LNCaP clone FGC (cell line): Measurements from ENCODE around the gene CUEDC1.
A peak's percentile ranks its signal among the peaks of the same experiment; 100 is the strongest.

ENCODE experiments used
- DNase-seq: peaks from one replicate; pipeline ENCODE4 v3.0.0-alpha.2; 2011; ENCODE audit warnings: low read depth
- H3K4me3 ChIP-seq: 2 replicates; pipeline ENCODE4 v1.5.1; 2011; ENCODE audit warnings: mild to moderate bottlenecking, low read depth, low read length, control low read depth
- CTCF ChIP-seq: IDR thresholded peaks from 2 replicates; pipeline ENCODE4 v1.5.1; 2012; ENCODE audit warnings: mild to moderate bottlenecking; ENCODE audit not compliant: control insufficient read depth, insufficient read depth; ENCODE audit errors: extremely low read depth

CUEDC1 gene

GRCh38 chr17:57899822-57900221 is 55.4 kb downstream of the CUEDC1 start:
- TF ChIP-seq CTCF, result no peak
- H3K4me3 ChIP-seq, result no peak overlapping the region
- DNase-seq, result peak; percentile 67

GRCh38 chr17:57899391-57899790 is 55.8 kb downstream of the CUEDC1 start:
- no peak for TF ChIP-seq CTCF

DNA sequence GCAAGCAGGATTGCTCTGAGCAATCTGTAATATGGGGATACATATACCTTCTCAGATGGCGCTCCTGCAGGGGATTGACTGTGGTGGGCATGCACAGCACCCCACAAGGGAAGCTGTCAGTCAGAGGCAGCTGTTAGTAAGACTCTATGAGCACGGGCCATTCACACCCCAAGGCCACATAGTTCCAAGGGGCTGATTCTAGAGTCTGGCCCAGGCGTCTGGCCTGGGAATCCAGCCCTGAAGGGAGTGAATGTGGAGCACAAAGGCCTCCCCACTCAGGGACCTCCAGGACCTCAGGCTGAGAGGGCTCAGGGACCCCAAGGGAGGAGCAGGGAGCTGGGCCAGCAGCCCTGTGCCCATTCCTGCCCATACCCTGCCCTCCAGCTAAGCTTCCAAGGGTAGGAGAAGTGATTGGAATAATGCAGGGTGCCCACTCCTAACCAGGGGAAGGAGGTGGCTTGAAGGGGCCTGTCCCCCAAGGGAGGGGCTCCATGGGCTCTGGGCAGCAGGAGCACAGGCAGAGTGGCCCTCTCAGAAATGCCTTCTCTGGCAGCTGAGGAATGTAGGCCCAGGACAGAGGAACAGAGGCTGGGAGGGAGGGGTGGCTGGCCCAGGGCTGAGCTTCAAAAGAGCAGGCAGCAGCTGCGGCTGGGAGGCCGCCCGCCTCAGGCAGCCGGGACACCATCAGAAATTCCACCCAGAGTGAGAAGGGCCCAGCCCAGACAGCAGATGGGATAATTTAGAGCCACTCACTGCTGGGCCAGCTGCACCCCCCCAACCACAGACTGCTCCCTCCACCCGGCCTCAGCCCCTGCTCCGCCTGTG is 56.5 kb downstream of the CUEDC1 start:
- H3K4me3 ChIP-seq, result no peak overlapping the region
- no peak for TF ChIP-seq CTCF
- no peak for DNase-seq

More at GRCh38 chr17:57899391-57899790, 55.8 kb downstream of the CUEDC1 start:
- no peak for DNase-seq
- H3K4me3 ChIP-seq, result no peak overlapping the region

- no peak overlapping the region for H3K4me3 ChIP-seq
- TF ChIP-seq CTCF, result no peak
- no peak for DNase-seq
Measured at GRCh38 chr17:57895382-57896060, 59.7 kb downstream of the CUEDC1 start.

DNA sequence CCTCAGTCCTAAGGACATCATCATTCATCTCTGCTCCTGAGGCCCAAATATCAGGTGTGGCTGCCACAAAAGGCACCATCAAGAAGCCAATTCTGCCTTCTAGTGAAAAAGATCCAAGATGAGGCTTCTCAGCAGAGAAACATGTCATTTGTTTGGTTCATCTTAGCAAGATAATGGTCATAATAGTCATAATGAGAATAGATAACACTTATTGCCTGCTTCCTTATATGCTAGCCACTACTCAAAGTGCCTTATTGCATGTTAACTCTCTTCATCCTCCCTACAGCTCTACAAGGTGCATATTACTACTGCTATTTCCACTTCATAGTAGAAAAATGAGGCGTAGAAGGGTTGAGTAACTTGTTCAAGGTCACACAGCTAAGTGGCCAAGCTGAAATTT is 60.4 kb downstream of the CUEDC1 start:
- DNase-seq, result no peak
- no peak overlapping the region for H3K4me3 ChIP-seq
- no peak for TF ChIP-seq CTCF

DNA sequence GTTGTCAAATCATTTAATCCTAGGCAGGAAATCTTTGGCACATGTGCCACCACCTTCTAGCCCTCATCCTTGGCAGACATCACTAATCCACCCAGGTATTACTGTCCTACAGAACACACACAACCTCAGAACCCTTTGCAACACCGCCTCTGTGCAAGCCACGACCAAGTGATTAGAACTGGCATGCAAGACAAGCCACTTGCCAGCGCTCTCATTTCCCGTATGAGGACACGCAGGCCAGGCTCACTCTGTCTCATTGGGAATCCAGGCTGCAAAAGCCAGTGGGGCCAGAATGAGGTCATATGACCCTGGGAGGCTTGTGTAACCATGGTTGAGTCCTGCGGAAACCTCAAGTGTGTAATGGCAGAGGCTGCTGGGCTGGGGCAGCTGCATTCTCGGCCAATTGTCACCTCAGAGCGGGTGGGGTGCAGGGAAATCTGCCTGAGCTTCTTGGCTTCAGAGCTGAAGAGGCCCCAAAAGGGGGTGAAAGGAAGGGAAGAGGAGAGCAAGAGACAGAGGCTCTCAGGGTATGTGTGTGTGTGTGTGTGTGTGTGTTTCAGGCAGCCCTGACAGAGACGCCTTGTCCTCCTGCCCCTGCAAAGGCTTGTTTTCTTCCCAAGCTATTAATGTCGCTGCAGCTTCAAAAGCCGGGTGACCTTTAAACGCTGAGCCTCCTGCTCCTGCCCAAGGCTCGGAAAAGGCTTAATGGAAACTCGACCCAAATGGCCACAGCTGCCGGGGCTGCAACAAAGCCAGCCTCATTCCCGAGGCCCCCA is 62.2 kb downstream of the CUEDC1 start:
- no peak for TF ChIP-seq CTCF
- DNase-seq, result no peak
- no peak overlapping the region for H3K4me3 ChIP-seq
